ENCODE results near the gene PLD6.

The PLD6 gene

DNA sequence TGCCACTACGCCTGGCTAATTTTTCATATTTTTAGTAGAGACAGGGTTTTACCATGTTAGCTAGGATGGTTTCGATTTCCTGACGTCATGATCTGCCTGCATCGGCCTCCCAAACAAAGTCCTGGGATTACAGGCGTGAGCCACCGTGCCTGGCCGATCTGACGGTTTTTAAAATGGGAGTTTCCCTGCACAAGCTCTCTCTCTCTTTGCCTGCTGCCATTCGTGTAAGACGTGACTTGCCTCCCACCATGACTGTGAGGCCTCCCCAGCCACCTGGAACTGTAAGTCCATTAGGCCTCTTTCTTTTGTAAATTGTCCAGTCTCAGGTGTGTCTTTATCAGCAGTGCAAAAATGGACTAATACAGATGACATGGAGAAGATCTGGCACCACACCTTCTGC lies 35.5 kb upstream of the PLD6 start:
- H3K36me3 ChIP-seq (ENCODE audit: insufficient read depth): no peaks in the 10 kb centered on the region
- H3K4me1 ChIP-seq (ENCODE audit: low read depth, poor library complexity, severe bottlenecking): peaks cover 25% of the 10 kb centered on the region
- no peaks in the 10 kb centered on the region for H4K20me1 ChIP-seq (ENCODE audit: insufficient read depth)
- H3K9ac ChIP-seq: no peak overlapping the region
- peaks cover 3% of the 10 kb centered on the region; the same call in 1 of the 2 replicates for H3K79me2 ChIP-seq (ENCODE audit: insufficient read depth, low read depth)
- H2AFZ ChIP-seq (ENCODE audit: low read depth): no peak overlapping the region
- H3K4me2 ChIP-seq: no peak overlapping the region
- H3K27me3 ChIP-seq (ENCODE audit: insufficient read depth, low read depth): no peaks in the 10 kb centered on the region
- TF ChIP-seq, protein P1, sequence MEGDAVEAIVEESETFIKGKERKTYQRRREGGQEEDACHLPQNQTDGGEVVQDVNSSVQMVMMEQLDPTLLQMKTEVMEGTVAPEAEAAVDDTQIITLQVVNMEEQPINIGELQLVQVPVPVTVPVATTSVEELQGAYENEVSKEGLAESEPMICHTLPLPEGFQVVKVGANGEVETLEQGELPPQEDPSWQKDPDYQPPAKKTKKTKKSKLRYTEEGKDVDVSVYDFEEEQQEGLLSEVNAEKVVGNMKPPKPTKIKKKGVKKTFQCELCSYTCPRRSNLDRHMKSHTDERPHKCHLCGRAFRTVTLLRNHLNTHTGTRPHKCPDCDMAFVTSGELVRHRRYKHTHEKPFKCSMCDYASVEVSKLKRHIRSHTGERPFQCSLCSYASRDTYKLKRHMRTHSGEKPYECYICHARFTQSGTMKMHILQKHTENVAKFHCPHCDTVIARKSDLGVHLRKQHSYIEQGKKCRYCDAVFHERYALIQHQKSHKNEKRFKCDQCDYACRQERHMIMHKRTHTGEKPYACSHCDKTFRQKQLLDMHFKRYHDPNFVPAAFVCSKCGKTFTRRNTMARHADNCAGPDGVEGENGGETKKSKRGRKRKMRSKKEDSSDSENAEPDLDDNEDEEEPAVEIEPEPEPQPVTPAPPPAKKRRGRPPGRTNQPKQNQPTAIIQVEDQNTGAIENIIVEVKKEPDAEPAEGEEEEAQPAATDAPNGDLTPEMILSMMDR (conservative IDR thresholded peaks at IDR 0.05; ENCODE audit: low read depth, low read length): no peak
- H3K27ac ChIP-seq: no peak overlapping the region
- H3K4me3 ChIP-seq (IDR thresholded peaks at IDR 0.05; ENCODE audit: insufficient read depth, low read depth, low read length): no peak overlapping the region

DNA sequence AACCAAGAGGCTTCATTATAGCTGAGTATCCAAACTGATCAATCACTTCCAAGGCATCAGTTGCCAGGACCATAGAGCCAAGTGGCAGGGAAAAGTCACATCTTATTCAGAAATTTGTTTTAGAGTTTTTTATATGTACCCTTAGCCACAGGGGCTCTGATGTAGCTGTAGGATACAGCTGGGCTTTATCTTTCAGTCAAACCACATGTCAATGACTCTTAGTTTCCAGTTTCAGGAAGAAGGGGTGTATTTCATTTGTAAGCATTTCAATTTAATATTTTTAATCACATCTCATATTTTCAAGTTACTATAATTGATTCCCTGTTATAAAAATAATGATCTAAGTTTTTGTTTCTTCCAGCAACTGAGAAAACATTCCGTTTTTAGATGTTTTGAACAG lies 33.7 kb upstream of the PLD6 start:
- Histone ChIP-seq H3K9ac (peak overlapping the region; percentile 32; the same call in 1 of the 2 replicates), H3K27me3 (ENCODE audit: insufficient read depth, low read depth) (no peaks in the 10 kb centered on the region), H3K4me1 (ENCODE audit: low read depth, poor library complexity, severe bottlenecking) (peaks cover 32% of the 10 kb centered on the region), H3K27ac (peak overlapping the region; percentile 59), H3K36me3 (ENCODE audit: insufficient read depth) (no peaks in the 10 kb centered on the region), H3K4me2 (peak overlapping the region; percentile 75), H3K4me3 (IDR thresholded peaks at IDR 0.05; ENCODE audit: insufficient read depth, low read depth, low read length) (no peak overlapping the region), H3K79me2 (ENCODE audit: insufficient read depth, low read depth) (peaks cover 16% of the 10 kb centered on the region), H4K20me1 (ENCODE audit: insufficient read depth) (no peaks in the 10 kb centered on the region), H2AFZ (ENCODE audit: low read depth) (no peak overlapping the region)
- TF ChIP-seq, protein P1 (conservative IDR thresholded peaks at IDR 0.05; ENCODE audit: low read depth, low read length): no peak

DNA sequence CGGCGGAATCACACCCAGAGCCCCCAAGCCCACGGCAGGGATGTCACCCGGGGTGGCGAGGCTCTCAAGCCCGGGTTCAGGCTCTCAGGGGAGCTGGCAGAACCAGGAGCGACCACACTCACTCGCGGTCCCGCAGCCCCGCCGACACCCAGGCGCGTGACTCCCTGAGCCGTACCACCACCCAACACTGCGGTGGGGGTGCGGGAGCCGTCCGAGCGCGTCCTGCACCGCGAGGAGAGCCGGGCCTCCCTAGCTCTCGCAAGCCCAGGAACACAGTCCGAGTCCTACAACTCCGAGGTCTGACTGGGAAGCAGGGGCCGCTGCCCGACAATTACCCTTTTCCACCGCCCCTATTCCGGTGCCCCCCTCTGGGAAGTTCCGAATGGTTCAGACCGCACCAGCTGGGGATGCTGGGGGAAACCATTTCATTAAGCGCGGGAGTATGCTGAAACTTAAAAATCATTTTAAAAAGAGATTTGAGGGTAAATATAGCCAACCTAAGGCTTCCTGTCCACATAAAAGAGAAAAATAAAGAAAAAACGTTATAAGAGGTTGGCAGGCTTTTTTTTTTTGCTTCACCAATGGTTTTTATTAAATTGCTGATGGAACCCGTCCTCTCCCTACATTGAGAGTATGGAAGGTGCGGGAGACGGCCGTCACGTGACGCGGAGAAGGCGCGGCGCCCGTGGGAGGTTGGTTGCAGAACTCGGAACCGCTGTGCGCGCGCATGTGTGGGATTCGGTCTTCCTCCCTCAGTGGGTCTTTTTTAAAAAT lies 31.1 kb upstream of the PLD6 start, which contains the start of gene FLCN:
Gene FLCN (minus strand): TSS at position 143 of the 774 bp plus-strand sequence. CDS start 9,031 bp downstream, outside the sequence.
- no peaks in the 10 kb centered on the region for H3K36me3 ChIP-seq (ENCODE audit: insufficient read depth)
- no peaks in the 10 kb centered on the region for H3K27me3 ChIP-seq (ENCODE audit: insufficient read depth, low read depth)
- H3K4me2 ChIP-seq: peak within 1 kb of the TSS; percentile 53
- peak within 1 kb of the TSS; percentile 95 for H2AFZ ChIP-seq (ENCODE audit: low read depth)
- no peak within 1 kb of the TSS for H3K4me3 ChIP-seq (IDR thresholded peaks at IDR 0.05; ENCODE audit: insufficient read depth, low read depth, low read length)
- H3K4me1 ChIP-seq (ENCODE audit: low read depth, poor library complexity, severe bottlenecking): peaks cover 32% of the 10 kb centered on the region
- H4K20me1 ChIP-seq (ENCODE audit: insufficient read depth): no peaks in the 10 kb centered on the region
- peaks cover 29% of the 10 kb centered on the region for H3K79me2 ChIP-seq (ENCODE audit: insufficient read depth, low read depth)
- peak within 1 kb of the TSS; percentile 95 for H3K27ac ChIP-seq
- peak within 1 kb of the TSS; percentile 97 for H3K9ac ChIP-seq
- TF ChIP-seq, protein P1 (conservative IDR thresholded peaks at IDR 0.05; ENCODE audit: low read depth, low read length): no peak

DNA sequence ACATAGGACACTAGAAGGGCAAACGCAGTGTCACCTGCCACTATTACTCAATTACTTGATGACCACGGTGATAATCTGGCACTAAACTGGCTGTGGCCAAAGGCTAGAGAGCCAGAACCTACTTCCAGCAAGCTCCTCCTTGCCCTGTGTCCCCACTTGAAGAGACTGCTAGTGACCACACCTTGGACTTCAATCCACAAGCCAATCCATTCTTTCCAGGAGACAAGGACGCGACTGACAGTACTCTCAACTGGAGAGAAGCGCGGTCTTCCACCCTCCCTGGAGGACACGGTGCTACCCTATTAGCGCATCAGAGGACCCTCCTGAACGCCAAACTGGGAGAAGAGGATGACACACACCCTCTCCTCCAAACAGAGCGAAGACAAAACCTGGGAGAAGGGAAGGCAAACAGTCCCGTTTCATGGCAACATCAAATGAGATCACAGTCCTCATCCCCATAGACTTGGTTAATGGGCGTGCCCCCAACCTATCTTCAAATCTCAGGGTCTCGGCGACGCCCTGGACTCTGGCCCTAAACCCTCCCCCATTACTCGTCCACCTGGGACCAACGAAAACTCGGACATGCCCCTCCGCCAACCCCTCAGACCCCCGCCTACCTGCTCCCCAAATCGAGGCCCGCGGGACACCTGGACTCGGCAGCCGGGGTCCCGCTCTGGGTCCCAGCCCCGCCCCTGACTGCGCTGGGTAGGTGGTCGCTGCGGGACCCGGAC lies 30.3 kb upstream of the PLD6 start:
- H3K4me2 ChIP-seq: peak overlapping the region; percentile 53
- H3K27ac ChIP-seq: peak overlapping the region; percentile 95
- H3K27me3 ChIP-seq (ENCODE audit: insufficient read depth, low read depth): no peaks in the 10 kb centered on the region
- peaks cover 32% of the 10 kb centered on the region for H3K4me1 ChIP-seq (ENCODE audit: low read depth, poor library complexity, severe bottlenecking)
- H3K9ac ChIP-seq: peak overlapping the region; percentile 97
- H2AFZ ChIP-seq (ENCODE audit: low read depth): peak overlapping the region; percentile 95; the same call in 1 of the 2 replicates
- no peaks in the 10 kb centered on the region for H3K36me3 ChIP-seq (ENCODE audit: insufficient read depth)
- no peak overlapping the region for H3K4me3 ChIP-seq (IDR thresholded peaks at IDR 0.05; ENCODE audit: insufficient read depth, low read depth, low read length)
- no peaks in the 10 kb centered on the region for H4K20me1 ChIP-seq (ENCODE audit: insufficient read depth)
- TF ChIP-seq, protein P1 (conservative IDR thresholded peaks at IDR 0.05; ENCODE audit: low read depth, low read length): no peak
- peaks cover 29% of the 10 kb centered on the region for H3K79me2 ChIP-seq (ENCODE audit: insufficient read depth, low read depth)
